BLaER1 treated with 17β-estradiol and CSF1 and Interleukin-3, amounts not matched to agents 10 nM and 100 nM (cell line): ENCODE measurements around the gene MIEN1.
A peak's percentile ranks its signal among the peaks of the same experiment; 100 is the strongest.
"Not testable (repeated sequence)": the region's sequence is repeated elsewhere in the genome, so short reads cannot be mapped to it uniquely, and the experiment has no call there.

Experiments used
- H3K27ac ChIP-seq, 11 experiments: shearing (Covaris generic); formaldehyde crosslinking; 2 replicates each; pipeline ENCODE4 v1.8.1; 2022
- H3K27me3 ChIP-seq, 11 experiments: shearing (Covaris generic); formaldehyde crosslinking; 2 replicates each; pipeline ENCODE4 v1.8.1; 2022
- H3K36me3 ChIP-seq, 11 experiments: shearing (Covaris generic); formaldehyde crosslinking; 2 replicates each; pipeline ENCODE4 v1.8.1; 2022
- H3K4me1 ChIP-seq, 10 experiments: shearing (Covaris generic); formaldehyde crosslinking; 2 replicates each; pipeline ENCODE4 v1.8.1; 2022
- H3K4me2 ChIP-seq, 11 experiments: shearing (Covaris generic); formaldehyde crosslinking; 2 replicates each; pipeline ENCODE4 v1.8.1; 2022
- H3K4me3 ChIP-seq, 10 experiments: shearing (Covaris generic); formaldehyde crosslinking; 2 replicates each; pipeline ENCODE4 v1.8.1; 2022
- H3K9ac ChIP-seq, 11 experiments: shearing (Covaris generic); formaldehyde crosslinking; 2 replicates each; pipeline ENCODE4 v1.8.1; 2022
- H3K9me3 ChIP-seq, 11 experiments: shearing (Covaris generic); formaldehyde crosslinking; replicated peaks in 1 of 11; 2 replicates each; pipeline ENCODE4 v1.8.1; 2022
- H4K20me1 ChIP-seq, 11 experiments: shearing (Covaris generic); formaldehyde crosslinking; 2 replicates each; pipeline ENCODE4 v1.8.1; 2022
- Cebpa-rat ChIP-seq, 11 experiments: shearing (Covaris generic); IDR thresholded peaks; 2 replicates each; pipeline ENCODE4 v1.8.1; 2022

Gene MIEN1

GRCh38 chr17:39737760-39738567 is 7.6 kb upstream of the MIEN1 start, which contains the start of gene GRB7:
Gene GRB7, plus strand, starts transcription at chr17:39737938. Its CDS starts 4,364 bp downstream, at chr17:39742302.
- no peaks in the 10 kb centered on the region for H3K9me3 ChIP-seq
- no peak within 1 kb of the TSS for H3K27ac ChIP-seq
- no peak within 1 kb of the TSS for H3K9ac ChIP-seq
- H3K4me1 ChIP-seq = peaks cover 27 to 43% (median 35%) of the 10 kb centered on the region in 10 experiments
- H3K27me3 ChIP-seq = peaks cover 57 to 79% (median 74%) of the 10 kb centered on the region in 11 experiments
- H4K20me1 ChIP-seq = no peaks in the 10 kb centered on the region
- peak within 1 kb of the TSS in 6 of 11 experiments; percentile 16 to 42 (median 27); a peak in 6 of 22 replicates for H3K4me2 ChIP-seq
- H3K4me3 ChIP-seq = 0 out of 20 replicates have a peak within 1 kb of the TSS, but pooled peaks of 1 of the 10 experiments have one; percentile 11
- H3K36me3 ChIP-seq = no peaks in the 10 kb centered on the region
- no peak for TF ChIP-seq Cebpa-rat (IDR thresholded peaks at IDR 0.05)

GRCh38 chr17:39737206-39737759 is 7.0 kb upstream of the MIEN1 start:
- H3K4me3 ChIP-seq = no peak overlapping the region
- H3K36me3 ChIP-seq = no peaks in the 10 kb centered on the region
- no peak overlapping the region for H3K27ac ChIP-seq
- no peak for TF ChIP-seq Cebpa-rat (IDR thresholded peaks at IDR 0.05)
- no peaks in the 10 kb centered on the region for H4K20me1 ChIP-seq
- H3K9ac ChIP-seq = no peak overlapping the region
- no peak overlapping the region; a peak in 1 of 22 replicates for H3K4me2 ChIP-seq
- H3K4me1 ChIP-seq = peaks cover 27 to 43% (median 35%) of the 10 kb centered on the region in 10 experiments
- H3K27me3 ChIP-seq = peaks cover 57 to 72% (median 68%) of the 10 kb centered on the region in 11 experiments
- H3K9me3 ChIP-seq = no peaks in the 10 kb centered on the region

GRCh38 chr17:39736319-39737165 is 6.2 kb upstream of the MIEN1 start:
- Histone ChIP-seq H3K4me2 (no peak overlapping the region), H3K4me3 (no peak overlapping the region), H3K4me1 (peaks cover 25 to 35% (median 31%) of the 10 kb centered on the region in 10 experiments), H3K36me3 (no peaks in the 10 kb centered on the region), H4K20me1 (no peaks in the 10 kb centered on the region), H3K9me3 (no peaks in the 10 kb centered on the region), H3K9ac (no peak overlapping the region), H3K27me3 (peaks cover 57 to 65% (median 61%) of the 10 kb centered on the region in 11 experiments), H3K27ac (no peak overlapping the region)
- no peak for TF ChIP-seq Cebpa-rat (IDR thresholded peaks at IDR 0.05)

- H3K4me2 ChIP-seq = no peak overlapping the region
- no peak overlapping the region for H3K27ac ChIP-seq
Observed at GRCh38 chr17:39735882-39736281, 5.5 kb upstream of the MIEN1 start.

DNA sequence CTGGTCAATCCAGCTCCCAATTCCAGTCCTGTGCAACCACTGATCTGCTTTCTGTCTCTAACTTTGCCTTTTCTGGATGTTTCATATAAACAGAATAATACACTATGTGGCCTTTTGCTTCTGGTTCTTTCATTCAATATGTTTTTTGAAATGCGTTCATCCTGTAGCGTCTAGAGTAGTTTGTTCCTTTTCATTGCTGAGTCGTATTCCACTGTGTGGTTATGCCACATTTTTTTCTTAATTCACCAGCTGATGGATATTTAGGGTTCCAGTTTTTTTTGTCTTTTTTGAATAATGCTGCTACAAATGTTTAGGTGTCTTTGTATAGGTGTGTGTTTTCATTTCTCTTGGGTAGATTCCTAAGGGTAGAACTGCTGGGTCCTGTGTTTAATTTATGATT is 2.3 kb upstream of the MIEN1 start:
- Histone ChIP-seq H3K4me2 (no peak overlapping the region), H4K20me1 (peaks cover 0 to 16% (median 0%) of the 10 kb centered on the region in 11 experiments; a peak in 4 of 22 replicates), H3K27ac (no peak overlapping the region), H3K9ac (no peak overlapping the region), H3K36me3 (peaks cover 17 to 19% (median 18%) of the 10 kb centered on the region in 11 experiments), H3K4me1 (peaks cover 11 to 28% (median 19%) of the 10 kb centered on the region in 10 experiments), H3K9me3 (no peaks in the 10 kb centered on the region), H3K27me3 (peaks cover 18 to 25% (median 21%) of the 10 kb centered on the region in 11 experiments), H3K4me3 (no peak overlapping the region)
- no peak for TF ChIP-seq Cebpa-rat (IDR thresholded peaks at IDR 0.05)

More at GRCh38 chr17:39735882-39736281, 5.5 kb upstream of the MIEN1 start:
- Histone ChIP-seq H3K4me3 (no peak overlapping the region), H3K36me3 (no peaks in the 10 kb centered on the region), H3K27me3 (peaks cover 51 to 58% (median 54%) of the 10 kb centered on the region in 11 experiments), H3K4me1 (peaks cover 19 to 32% (median 25%) of the 10 kb centered on the region in 10 experiments), H3K9me3 (no peaks in the 10 kb centered on the region), H3K9ac (no peak overlapping the region), H4K20me1 (no peaks in the 10 kb centered on the region)
- TF ChIP-seq Cebpa-rat (IDR thresholded peaks at IDR 0.05) = no peak

DNA sequence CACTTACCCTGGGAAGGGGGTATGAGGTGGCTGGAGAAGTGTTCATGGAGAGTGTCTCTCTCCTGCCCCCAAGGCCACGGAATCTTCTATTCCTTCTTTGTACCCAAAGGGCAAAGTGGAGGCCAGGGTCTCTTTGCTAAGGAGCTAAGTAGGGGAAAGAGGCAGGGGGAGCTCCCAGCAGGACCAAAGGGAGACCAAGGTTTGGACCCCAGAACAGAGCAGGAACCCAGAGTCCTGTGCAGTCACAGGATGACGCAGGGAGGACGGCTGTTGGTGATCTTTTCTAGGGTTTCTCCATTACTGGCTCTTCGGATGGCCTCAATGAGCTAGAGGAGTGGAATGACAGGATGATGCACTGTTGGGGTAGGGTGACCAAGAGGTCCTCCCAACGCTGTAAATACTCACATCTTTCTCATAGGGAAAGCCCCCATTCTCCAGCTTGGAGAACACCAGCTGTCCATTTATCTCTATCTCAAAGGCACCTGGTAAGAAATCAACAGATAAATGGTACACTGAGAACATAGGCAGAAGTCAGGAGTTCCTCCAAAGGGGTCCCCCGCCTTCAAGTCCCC is 966 bp downstream of the MIEN1 start:
- Histone ChIP-seq H3K27ac (peak overlapping the region in 10 of 11 experiments; percentile 85 to 97 (median 90); a peak in 19 of 22 replicates), H3K36me3 (peaks cover 18 to 35% (median 21%) of the 10 kb centered on the region in 11 experiments), H3K4me3 (peak overlapping the region; percentile 70 to 82 (median 77)), H3K9me3 (no peaks in the 10 kb centered on the region), H3K9ac (peak overlapping the region; percentile 82 to 95 (median 89)), H4K20me1 (peaks cover 0 to 17% (median 0%) of the 10 kb centered on the region in 11 experiments; a peak in 6 of 22 replicates), H3K27me3 (no peaks in the 10 kb centered on the region), H3K4me2 (peak overlapping the region; percentile 92 to 100 (median 98)), H3K4me1 (peaks cover 20 to 36% (median 28%) of the 10 kb centered on the region in 10 experiments)
- TF ChIP-seq Cebpa-rat (IDR thresholded peaks at IDR 0.05) = no peak

DNA sequence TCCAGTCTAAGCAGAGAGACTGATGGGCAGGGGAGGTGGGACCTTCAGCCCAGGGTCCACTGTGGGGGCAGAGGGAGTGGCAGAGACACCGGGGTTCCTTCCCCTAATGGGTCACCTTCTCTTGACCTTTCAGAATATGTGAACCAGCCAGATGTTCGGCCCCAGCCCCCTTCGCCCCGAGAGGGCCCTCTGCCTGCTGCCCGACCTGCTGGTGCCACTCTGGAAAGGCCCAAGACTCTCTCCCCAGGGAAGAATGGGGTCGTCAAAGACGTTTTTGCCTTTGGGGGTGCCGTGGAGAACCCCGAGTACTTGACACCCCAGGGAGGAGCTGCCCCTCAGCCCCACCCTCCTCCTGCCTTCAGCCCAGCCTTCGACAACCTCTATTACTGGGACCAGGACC is 2.8 kb downstream of the MIEN1 start:
- H3K36me3 ChIP-seq = peaks cover 18 to 35% (median 21%) of the 10 kb centered on the region in 11 experiments
- H3K4me1 ChIP-seq = peaks cover 20 to 36% (median 28%) of the 10 kb centered on the region in 10 experiments
- no peaks in the 10 kb centered on the region for H3K9me3 ChIP-seq
- no peak for TF ChIP-seq Cebpa-rat (IDR thresholded peaks at IDR 0.05)
- no peak overlapping the region for H3K4me3 ChIP-seq
- 0 out of 22 replicates have a peak overlapping the region, but pooled peaks of 1 of the 11 experiments have one; percentile 5 for H3K4me2 ChIP-seq
- no peaks in the 10 kb centered on the region for H3K27me3 ChIP-seq
- 0 out of 22 replicates have a peak overlapping the region, but pooled peaks of 1 of the 11 experiments have one; percentile 18 for H3K9ac ChIP-seq
- no peak overlapping the region for H3K27ac ChIP-seq
- peaks cover 0 to 17% (median 0%) of the 10 kb centered on the region in 11 experiments; a peak in 6 of 22 replicates for H4K20me1 ChIP-seq

DNA sequence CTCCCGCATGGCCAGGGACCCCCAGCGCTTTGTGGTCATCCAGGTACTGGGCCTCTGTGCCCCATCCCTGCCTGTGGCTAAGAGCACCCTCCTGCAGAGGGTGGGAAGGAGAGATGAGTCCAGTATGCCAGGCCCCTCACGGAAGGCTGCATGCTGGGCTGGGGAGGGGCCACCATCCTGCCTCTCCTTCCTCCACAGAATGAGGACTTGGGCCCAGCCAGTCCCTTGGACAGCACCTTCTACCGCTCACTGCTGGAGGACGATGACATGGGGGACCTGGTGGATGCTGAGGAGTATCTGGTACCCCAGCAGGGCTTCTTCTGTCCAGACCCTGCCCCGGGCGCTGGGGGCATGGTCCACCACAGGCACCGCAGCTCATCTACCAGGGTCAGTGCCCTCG is 3.7 kb downstream of the MIEN1 start:
- Histone ChIP-seq H3K27me3 (no peaks in the 10 kb centered on the region), H3K4me2 (peak overlapping the region in 7 of 11 experiments; percentile 22 to 40 (median 29); a peak in 11 of 22 replicates), H3K4me3 (no peak overlapping the region), H3K9ac (peak overlapping the region in 1 of 11 experiments; percentile 20; a peak in 1 of 22 replicates), H4K20me1 (peaks cover 0 to 17% (median 0%) of the 10 kb centered on the region in 11 experiments; a peak in 6 of 22 replicates), H3K4me1 (peaks cover 20 to 36% (median 28%) of the 10 kb centered on the region in 10 experiments), H3K36me3 (peaks cover 18 to 35% (median 21%) of the 10 kb centered on the region in 11 experiments), H3K27ac (no peak overlapping the region), H3K9me3 (no peaks in the 10 kb centered on the region)
- TF ChIP-seq Cebpa-rat (IDR thresholded peaks at IDR 0.05) = no peak

- Histone ChIP-seq H3K4me2 (peak overlapping the region in 3 of 11 experiments; percentile 22 to 40 (median 29); a peak in 5 of 22 replicates), H3K36me3 (peaks cover 18 to 35% (median 21%) of the 10 kb centered on the region in 11 experiments), H3K4me1 (peaks cover 20 to 36% (median 28%) of the 10 kb centered on the region in 10 experiments), H4K20me1 (peaks cover 0 to 17% (median 0%) of the 10 kb centered on the region in 11 experiments; a peak in 6 of 22 replicates)
- H3K27ac ChIP-seq, H3K4me3 ChIP-seq, H3K9ac ChIP-seq, H3K9me3 ChIP-seq, H3K27me3 ChIP-seq: not testable (repeated sequence)
Observed at GRCh38 chr17:39725923-39726322, 4.4 kb downstream of the MIEN1 start.
